MM.1S (cell line): ENCODE measurements around the gene FLAD1.

Experiments
- DNase-seq: peaks from one replicate; pipeline ENCODE4 v3.0.0-alpha.2; 2015
- H2AFZ ChIP-seq: fragments of 300-600 bp; sonication (generic); 2 replicates; pipeline ENCODE4 v1.6.0; 2016; ENCODE audit warnings: antibody characterized with exemption, low read length
- H3F3A ChIP-seq: fragments of 300-600 bp; sonication (generic); 2 replicates; pipeline ENCODE4 v1.6.1; 2016; ENCODE audit warnings: mild to moderate bottlenecking, antibody characterized with exemption, low read length, moderate library complexity, mixed read lengths; ENCODE audit not compliant: insufficient read depth
- H3K27ac ChIP-seq: fragments of 300-600 bp; sonication (generic); 2 replicates; pipeline ENCODE4 v1.5.1; 2016; ENCODE audit warnings: mild to moderate bottlenecking, low read length
- H3K27me3 ChIP-seq: fragments of 300-600 bp; sonication (generic); replicated peaks from 2 replicates; pipeline ENCODE4 v1.6.0; 2016; ENCODE audit warnings: low read length; ENCODE audit not compliant: insufficient read depth
- H3K36me3 ChIP-seq: fragments of 300-600 bp; sonication (generic); replicated peaks from 2 replicates; pipeline ENCODE4 v1.6.1; 2016; ENCODE audit warnings: mild to moderate bottlenecking, low read length, mixed read lengths; ENCODE audit not compliant: insufficient read depth
- H3K4me1 ChIP-seq: fragments of 300-600 bp; sonication (generic); 2 replicates; pipeline ENCODE4 v1.6.1; 2016; ENCODE audit warnings: low read length, mixed read lengths
- H3K4me2 ChIP-seq: fragments of 300-600 bp; sonication (generic); 2 replicates; pipeline ENCODE4 v1.6.0; 2016; ENCODE audit warnings: low read depth, low read length
- H3K4me3 ChIP-seq: fragments of 300-600 bp; sonication (generic); 2 replicates; pipeline ENCODE4 v1.5.1; 2016; ENCODE audit warnings: low read length, mixed read lengths
- H3K79me2 ChIP-seq: fragments of 300-600 bp; sonication (generic); 2 replicates; pipeline ENCODE4 v1.6.1; 2016; ENCODE audit warnings: mixed run types, low read length, mixed read lengths
- H3K9ac ChIP-seq: fragments of 300-600 bp; sonication (generic); 2 replicates; pipeline ENCODE4 v1.6.1; 2016; ENCODE audit warnings: low read length, mixed read lengths
- H3K9me2 ChIP-seq: fragments of 300-600 bp; sonication (generic); replicated peaks from 2 replicates; pipeline ENCODE4 v1.6.1; 2016; ENCODE audit warnings: mild to moderate bottlenecking, low read length, mixed read lengths; ENCODE audit not compliant: insufficient read depth
- H3K9me3 ChIP-seq: fragments of 300-600 bp; sonication (generic); replicated peaks from 2 replicates; pipeline ENCODE4 v1.6.1; 2016; ENCODE audit warnings: mild to moderate bottlenecking, low read length, mixed read lengths; ENCODE audit not compliant: insufficient read depth
- H4K20me1 ChIP-seq: fragments of 300-600 bp; sonication (generic); 2 replicates; pipeline ENCODE4 v1.6.1; 2016; ENCODE audit warnings: mild to moderate bottlenecking, low read length, moderate library complexity, mixed read lengths; ENCODE audit not compliant: insufficient read depth
- CTCF ChIP-seq: fragments of 300-600 bp; sonication (generic); IDR thresholded peaks from 2 replicates; pipeline ENCODE4 v1.5.1; 2016; ENCODE audit warnings: antibody characterized with exemption, low read length, mixed read lengths
- EZH2 ChIP-seq: fragments of 300-600 bp; sonication (generic); optimal IDR thresholded peaks from 2 replicates; pipeline ENCODE3; 2017; ENCODE audit warnings: low read depth, mild to moderate bottlenecking, antibody characterized with exemption, low read length, mixed read lengths
- EZH2phosphoT487 ChIP-seq: fragments of 300-600 bp; sonication (generic); IDR thresholded peaks from 2 replicates; pipeline ENCODE4 v1.6.1; 2018; ENCODE audit warnings: antibody characterized with exemption, low read length

The FLAD1 gene

GRCh38 chr1:154961207-154962155 lies 21.7 kb upstream of the FLAD1 start, which contains the start of gene PYGO2:
PYGO2 (minus strand) TSS chr1:154961782; CDS start chr1:154961576, 206 bp downstream.
- peaks cover 14% of the 10 kb centered on the region for H3K36me3 ChIP-seq
- H3K27me3 ChIP-seq, result no peaks in the 10 kb centered on the region
- H3K4me3 ChIP-seq, result peak within 1 kb of the TSS; percentile 88
- peak within 1 kb of the TSS; percentile 85 for H3K4me2 ChIP-seq
- H3K9me2 ChIP-seq, result no peaks in the 10 kb centered on the region
- H3K27ac ChIP-seq, result peak within 1 kb of the TSS; percentile 91
- TF ChIP-seq CTCF (peak; percentile 62), EZH2 (no peak)
- H3K9me3 ChIP-seq, result no peaks in the 10 kb centered on the region
- peaks cover 56% of the 10 kb centered on the region for H3F3A ChIP-seq
- peak within 1 kb of the TSS; percentile 68 for H2AFZ ChIP-seq
- peak; percentile 91 for DNase-seq
- H3K9ac ChIP-seq, result peak within 1 kb of the TSS; percentile 99
- peaks cover 77% of the 10 kb centered on the region for H3K79me2 ChIP-seq
- H3K4me1 ChIP-seq, result peaks cover 22% of the 10 kb centered on the region
- no peaks in the 10 kb centered on the region for H4K20me1 ChIP-seq

GRCh38 chr1:154962156-154962749 lies 20.9 kb upstream of the FLAD1 start:
- Histone ChIP-seq H4K20me1 (no peaks in the 10 kb centered on the region), H3K36me3 (peaks cover 18% of the 10 kb centered on the region), H3K4me2 (peak overlapping the region; percentile 85), H3K9ac (peak overlapping the region; percentile 99), H2AFZ (peak overlapping the region; percentile 54), H3K27ac (peak overlapping the region; percentile 91), H3K4me3 (peak overlapping the region; percentile 88), H3K9me2 (no peaks in the 10 kb centered on the region), H3K4me1 (peaks cover 16% of the 10 kb centered on the region; the same call in 1 of the 2 replicates), H3K9me3 (no peaks in the 10 kb centered on the region), H3K27me3 (no peaks in the 10 kb centered on the region), H3K79me2 (peaks cover 85% of the 10 kb centered on the region), H3F3A (peaks cover 48% of the 10 kb centered on the region)
- DNase-seq, result peak; percentile 81
- TF ChIP-seq EZH2phosphoT487 (no peak), CTCF (no peak), EZH2 (no peak)

GRCh38 chr1:154962795-154963330 lies 20.3 kb upstream of the FLAD1 start:
- DNase-seq, result no peak
- Histone ChIP-seq H3F3A (peaks cover 42% of the 10 kb centered on the region), H3K9me2 (no peaks in the 10 kb centered on the region), H3K36me3 (peaks cover 23% of the 10 kb centered on the region), H4K20me1 (no peaks in the 10 kb centered on the region), H3K9me3 (no peaks in the 10 kb centered on the region), H3K4me2 (peak overlapping the region; percentile 85), H3K27ac (peak overlapping the region; percentile 91; the same call in 1 of the 2 replicates), H3K4me1 (peaks cover 16% of the 10 kb centered on the region; the same call in 1 of the 2 replicates), H2AFZ (no peak overlapping the region), H3K4me3 (peak overlapping the region; percentile 88), H3K27me3 (no peaks in the 10 kb centered on the region), H3K9ac (peak overlapping the region; percentile 99; the same call in 1 of the 2 replicates), H3K79me2 (peaks cover 88% of the 10 kb centered on the region)
- TF ChIP-seq EZH2phosphoT487 (no peak), EZH2 (no peak), CTCF (no peak)
